H1 (cell line): ENCODE measurements around the gene SHROOM3. TPM values are rescaled to one million over a fixed set of nuclear protein-coding genes. Genes with fewer than 3 reads are reported as not detected.

ENCODE experiments used
- CTCF ChIA-PET: fragments of 300-600 bp; sonication (Branson Sonifier 250); formaldehyde crosslinking; loops from one replicate; lab custom pipeline; 2021; ENCODE audit not compliant: partially characterized antibody; lab: Charles Lee
- POLR2A ChIA-PET: fragments of 300-600 bp; sonication (Branson Sonifier 250); formaldehyde crosslinking; loops from one replicate; lab custom pipeline; 2021; ENCODE audit warnings: inconsistent platforms; ENCODE audit not compliant: partially characterized antibody; lab: Charles Lee
- DNase-seq, 2 experiments: peaks; one replicate each; pipeline versions ENCODE4 v3.0.0 to v3.0.0-alpha.2; 2010 to 2022; ENCODE audit warnings: low spot score in 2 of 2, low read depth in 1 of 2, mixed read lengths in 1 of 2
- FAIRE-seq: peaks from 2 replicates; lab custom pipeline; 2011; peaks lifted over from hg19 to GRCh38; lab: Jason Lieb, UNC
- H2AFZ ChIP-seq: 2 replicates; pipeline ENCODE4 v1.8.1; 2012; ENCODE audit warnings: low read length, inconsistent platforms
- H2AK5ac ChIP-seq: 2 replicates; pipeline ENCODE4 v1.6.1; 2013; ENCODE audit warnings: low read depth, low read length
- H2BK120ac ChIP-seq: replicated peaks from 2 replicates; pipeline ENCODE3; 2013; ENCODE audit warnings: low read depth, low read length, inconsistent platforms
- H2BK12ac ChIP-seq: 2 replicates; pipeline ENCODE4 v1.6.1; 2013; ENCODE audit warnings: low read depth, low read length
- H2BK15ac ChIP-seq: 2 replicates; pipeline ENCODE4 v1.6.1; 2013; ENCODE audit warnings: low read length
- H2BK20ac ChIP-seq: 2 replicates; pipeline ENCODE4 v1.6.1; 2013; ENCODE audit warnings: low read length
- H2BK5ac ChIP-seq: 2 replicates; pipeline ENCODE4 v1.6.1; 2013; ENCODE audit warnings: low read depth, low read length
- H3K14ac ChIP-seq: 2 replicates; pipeline ENCODE4 v1.6.1; 2013; ENCODE audit warnings: inconsistent platforms; ENCODE audit not compliant: insufficient read length
- H3K18ac ChIP-seq: 2 replicates; pipeline ENCODE4 v1.6.1; 2013; ENCODE audit warnings: low read length; ENCODE audit errors: extremely low read depth
- H3K23ac ChIP-seq: 2 replicates; pipeline ENCODE4 v1.6.1; 2013; ENCODE audit warnings: inconsistent platforms; ENCODE audit not compliant: insufficient read length
- H3K23me2 ChIP-seq: 2 replicates; pipeline ENCODE4 v1.6.1; 2013; ENCODE audit warnings: low read depth, low read length
- H3K27ac ChIP-seq: 2 replicates; pipeline ENCODE4 v1.6.1; 2011; ENCODE audit warnings: low read depth, low read length, inconsistent platforms
- H3K27me3 ChIP-seq, 4 experiments: replicated peaks in 1 of 4; 1 replicate in 1 of 4; 2 replicates in 3 of 4; pipeline versions ENCODE4 v1.6.1 to v1.8.1; 2011 to 2013; ENCODE audit warnings: low read length in 3 of 4, mild to moderate bottlenecking in 3 of 4, inconsistent platforms in 2 of 4, mixed read lengths in 2 of 4, moderate library complexity in 1 of 4; ENCODE audit not compliant: control insufficient read depth in 3 of 4, insufficient read depth in 3 of 4; ENCODE audit errors: extremely low read depth in 1 of 4
- H3K36me3 ChIP-seq, 4 experiments: 2 replicates each; pipeline versions ENCODE4 v1.6.1 to v1.8.1; 2011 to 2013; ENCODE audit warnings: mild to moderate bottlenecking in 4 of 4, low read length in 3 of 4, moderate library complexity in 2 of 4, control low read depth in 1 of 4, inconsistent platforms in 1 of 4; ENCODE audit not compliant: insufficient read depth in 4 of 4, control insufficient read depth in 2 of 4
- H3K4ac ChIP-seq: replicated peaks from 2 replicates; pipeline ENCODE3; 2013; ENCODE audit warnings: low read length, low read depth, mixed read lengths, inconsistent platforms; ENCODE audit not compliant: insufficient read length
- H3K4me1 ChIP-seq, 4 experiments: replicated peaks in 1 of 4; 1 replicate in 1 of 4; 2 replicates in 3 of 4; pipeline versions ENCODE4 v1.6.1 to v1.8.1; 2011 to 2013; ENCODE audit warnings: low read length in 3 of 4, inconsistent platforms in 2 of 4, mixed read lengths in 1 of 4; ENCODE audit not compliant: insufficient read depth in 4 of 4, control insufficient read depth in 3 of 4
- H3K4me2 ChIP-seq, 2 experiments: 2 replicates each; pipeline versions ENCODE4 v1.6.1 to v1.8.1; 2011 to 2013; ENCODE audit warnings: low read depth in 2 of 2, low read length in 2 of 2, control low read depth in 1 of 2, inconsistent platforms in 1 of 2, mild to moderate bottlenecking in 1 of 2; ENCODE audit not compliant: insufficient read depth in 1 of 2
- H3K4me3 ChIP-seq, 4 experiments: fragments of 200-600, 300-600 bp in 1 of 4; sonication (generic), shearing (Covaris generic), sonication (Bioruptor Twin) in 1 of 4; 2 replicates each; pipeline versions ENCODE4 v1.5.1 to v1.8.1; 2011 to 2016; ENCODE audit warnings: low read length in 4 of 4, low read depth in 3 of 4, control low read depth in 2 of 4, inconsistent platforms in 2 of 4, mild to moderate bottlenecking in 2 of 4, mixed read lengths in 1 of 4, moderate library complexity in 1 of 4; ENCODE audit not compliant: insufficient read depth in 2 of 4; ENCODE audit errors: extremely low read depth in 1 of 4
- H3K56ac ChIP-seq: replicated peaks from 2 replicates; pipeline ENCODE3; 2013; ENCODE audit warnings: low read depth, mild to moderate bottlenecking, mixed read lengths, low read length, inconsistent platforms; ENCODE audit not compliant: insufficient read length
- H3K79me1 ChIP-seq: 2 replicates; pipeline ENCODE4 v1.6.1; 2013; ENCODE audit warnings: low read depth, low read length, control low read depth
- H3K79me2 ChIP-seq, 2 experiments: 2 replicates each; pipeline versions ENCODE4 v1.6.1 to v1.8.1; 2012 to 2013; ENCODE audit warnings: low read length in 2 of 2, mild to moderate bottlenecking in 2 of 2, inconsistent platforms in 1 of 2; ENCODE audit not compliant: insufficient read depth in 2 of 2, control insufficient read depth in 1 of 2
- H3K9ac ChIP-seq, 4 experiments: replicated peaks in 1 of 4; 1 replicate in 1 of 4; 2 replicates in 3 of 4; pipeline versions ENCODE4 v1.6.1 to v1.8.1; 2011 to 2013; ENCODE audit warnings: low read depth in 3 of 4, low read length in 3 of 4, control low read depth in 2 of 4, mild to moderate bottlenecking in 2 of 4, moderate library complexity in 2 of 4, inconsistent platforms in 1 of 4; ENCODE audit errors: extremely low read depth in 1 of 4
- H3K9me3 ChIP-seq, 2 experiments: 2 replicates each; pipeline versions ENCODE4 v1.6.1 to v1.8.1; 2012 to 2013; ENCODE audit warnings: mild to moderate bottlenecking in 2 of 2, moderate library complexity in 2 of 2, control low read depth in 1 of 2, inconsistent platforms in 1 of 2, low read depth in 1 of 2, low read length in 1 of 2, mixed read lengths in 1 of 2; ENCODE audit not compliant: insufficient read depth in 2 of 2
- H4K20me1 ChIP-seq, 2 experiments: replicated peaks in 1 of 2; 2 replicates each; pipeline versions ENCODE3 to v1.8.1; 2011 to 2013; ENCODE audit warnings: inconsistent platforms in 2 of 2, low read length in 2 of 2, mild to moderate bottlenecking in 1 of 2; ENCODE audit not compliant: insufficient read depth in 2 of 2, control insufficient read depth in 1 of 2
- H4K5ac ChIP-seq: 2 replicates; pipeline ENCODE4 v1.6.1; 2013; ENCODE audit warnings: low read length, low read depth, mixed read lengths, inconsistent platforms; ENCODE audit not compliant: insufficient read length
- H4K8ac ChIP-seq: 2 replicates; pipeline ENCODE4 v1.8.0; 2013; ENCODE audit warnings: mild to moderate bottlenecking, moderate library complexity, low read length, inconsistent platforms; ENCODE audit not compliant: insufficient read depth; ENCODE audit errors: extremely low read depth
- H4K91ac ChIP-seq: replicated peaks from 2 replicates; pipeline ENCODE3; 2013; ENCODE audit warnings: low read length, mixed read lengths, inconsistent platforms; ENCODE audit not compliant: insufficient read length
- HDAC6 ChIP-seq: IDR thresholded peaks from one replicate; pipeline ENCODE4 v1.7.1; 2012; ENCODE audit warnings: low read depth, mild to moderate bottlenecking, inconsistent platforms, low read length, moderate library complexity
- JUN ChIP-seq: IDR thresholded peaks from 2 replicates; pipeline ENCODE4 v1.6.1; 2011; ENCODE audit warnings: low read depth, mild to moderate bottlenecking, improper control_type of control experiment, low read length
- SIN3A ChIP-seq, 2 experiments: IDR thresholded peaks in 1 of 2; conservative IDR thresholded peaks in 1 of 2; 2 replicates each; pipeline ENCODE4 v1.6.1; 2011 to 2012; ENCODE audit warnings: low read length in 2 of 2, improper control_type of control experiment in 1 of 2, low read depth in 1 of 2, mild to moderate bottlenecking in 1 of 2
- WGBS, 2 experiments: shearing (Covaris generic) in 1 of 2; methylation state at CpG; one replicate each; pipeline versions ENCODE4 v1.1.6 to v1.1.7; 2013 to 2015; ENCODE audit warnings: low lambda C conversion rate in 2 of 2, mixed read lengths in 2 of 2, inconsistent platforms in 1 of 2, low coverage in 1 of 2, missing lambda C conversion rate in 1 of 2; ENCODE audit not compliant: insufficient replicate concordance in 2 of 2, insufficient coverage in 1 of 2, insufficient read length in 1 of 2; ENCODE audit errors: extremely low coverage in 1 of 2, missing lambda C conversion rate in 1 of 2; 5-methylcytosine and 5-hydroxymethylcytosine counted together
- polyA plus RNA-seq, 7 experiments: library from polyadenylated mRNA; depleted of rRNA in 3 of 7; stranded (reverse) in 5 of 7; unstranded in 2 of 7; fragments of >200 nt in 5 of 7; fragments of 200-250 nt in 2 of 7; gene quantifications; 1 replicate in 5 of 7; 2 replicates in 1 of 7; 4 replicates in 1 of 7; pipeline versions ENCODE4 v1.2.1 to v1.2.3, GENCODE V29; 2011 to 2013; ENCODE audit warnings: missing spikeins in 2 of 7, mixed read lengths in 2 of 7
- total RNA-seq: library from RNA; stranded (reverse); fragmentation: NEBNext Ultra II Directional; extraction: Animal tissue kit (Norgen Biotek cat#: 25700); gene quantifications from 2 replicates; pipeline ENCODE4 v1.2.1, GENCODE V29; 2021

Gene SHROOM3
- total and polyA plus RNA-seq, 2 of the 8 experiments (the other 6 are each of a cell fraction or from before 2014, with no cell fraction given), result 15.8 to 34.0 TPM

GRCh38 chr4:76585897-76586360 lies 150.9 kb downstream of the SHROOM3 start:
- H2AFZ ChIP-seq, result peak overlapping the region; percentile 50; the same call in 1 of the 2 replicates
- no peaks in the 10 kb centered on the region for H3K36me3 ChIP-seq
- FAIRE-seq (peak; percentile 82), DNase-seq (peak; percentile 64 to 87)
- no peak overlapping the region for H3K23ac ChIP-seq
- H3K27me3 ChIP-seq, result no peaks in the 10 kb centered on the region
- H3K79me1 ChIP-seq, result no peaks in the 10 kb centered on the region
- ChIA-PET POLR2A (interaction anchor here (0.7 to 1.9 kb wide), 10 partner anchors 13 to 146 kb away, joined by 3 to 9 read pairs (median 4); no protein-coding TSS in a partner anchor), CTCF (interaction anchor here (0.7 to 2.1 kb wide), 21 partner anchors 13 to 239 kb away, joined by 3 to 8 read pairs (median 4); no protein-coding TSS in a partner anchor)
- H2BK20ac ChIP-seq, result no peak overlapping the region
- H3K4me2 ChIP-seq, result peak overlapping the region; percentile 67 to 87
- no peak overlapping the region for H4K5ac ChIP-seq
- no peaks in the 10 kb centered on the region for H3K9me3 ChIP-seq
- H3K18ac ChIP-seq, result peak overlapping the region; percentile 6; the same call in 1 of the 2 replicates
- H2AK5ac ChIP-seq, result no peak overlapping the region
- H4K8ac ChIP-seq, result peak overlapping the region; percentile 7; the same call in 1 of the 2 replicates
- no peaks in the 10 kb centered on the region for H3K79me2 ChIP-seq
- 0 out of 2 replicates have a peak overlapping the region, but pooled peaks have one; percentile 16 for H2BK15ac ChIP-seq
- 4% methylated on average over 28 of the region's 28 CpGs; no CpG with 5 or more reads in 1 of the 2 experiments for WGBS, 2 experiments
- H3K23me2 ChIP-seq, result peaks cover 2% of the 10 kb centered on the region; the same call in 1 of the 2 replicates
- H3K56ac ChIP-seq, result no peak overlapping the region
- no peak overlapping the region for H3K14ac ChIP-seq
- H2BK120ac ChIP-seq, result no peak overlapping the region
- H4K91ac ChIP-seq, result no peak overlapping the region
- H3K9ac ChIP-seq, result peak overlapping the region in 2 of 4 experiments; percentile 28 to 49; a peak in 3 of 7 replicates
- peak overlapping the region; percentile 3; the same call in 1 of the 2 replicates for H2BK12ac ChIP-seq
- H3K27ac ChIP-seq, result peak overlapping the region; percentile 12; the same call in 1 of the 2 replicates
- H3K4me1 ChIP-seq, result peaks cover 11 to 21% (median 18%) of the 10 kb centered on the region in 4 experiments
- no peak overlapping the region for H3K4ac ChIP-seq
- H2BK5ac ChIP-seq, result 0 out of 2 replicates have a peak overlapping the region, but pooled peaks have one; percentile 14
- peak overlapping the region; percentile 24 to 55 (median 35); a peak in 7 of 8 replicates for H3K4me3 ChIP-seq
- H4K20me1 ChIP-seq, result no peaks in the 10 kb centered on the region
- TF ChIP-seq SIN3A (conservative IDR thresholded peaks at IDR 0.05 in 1 of 2, IDR thresholded peaks at IDR 0.05 in 1 of 2; ENCODE audit: low read depth in 1 of 2, low read length in 2 of 2) (peak in 1 of 2 experiments; percentile 77; a peak in 2 of 4 replicates), HDAC6 (no peak), JUN (no peak)
